GM23338 (cell line): ENCODE results near the gene GYPC. TPM values are rescaled to one million over a fixed set of nuclear protein-coding genes. Genes with fewer than 3 reads are reported as not detected.

Source experiments
- ATAC-seq: fragments of 200-7000 bp; cut with Tn5 transposase; 3 replicates; pipeline ENCODE4 v1.9.1; 2020
- DNase-seq: peaks from one replicate; pipeline ENCODE4 v3.0.0-alpha.2; 2015; ENCODE audit warnings: low spot score
- H2AFZ ChIP-seq: fragments of 200-600 bp; sonication (generic); 2 replicates; pipeline ENCODE4 v1.8.0; 2016; ENCODE audit warnings: antibody characterized with exemption, mild to moderate bottlenecking, moderate library complexity
- H3F3A ChIP-seq: fragments of 200-600 bp; sonication (generic); replicated peaks from 2 replicates; pipeline ENCODE4 v1.8.0; 2017; ENCODE audit warnings: antibody characterized with exemption, mixed run types, low read depth
- H3K27ac ChIP-seq: fragments of 200-600 bp; sonication (generic); 2 replicates; pipeline ENCODE4 v1.6.1; 2016; ENCODE audit warnings: low read depth
- H3K27me3 ChIP-seq: fragments of 200-600 bp; sonication (generic); 2 replicates; pipeline ENCODE4 v1.8.0; 2016; ENCODE audit warnings: mild to moderate bottlenecking, mixed run types, moderate library complexity; ENCODE audit not compliant: insufficient read depth
- H3K36me3 ChIP-seq: fragments of 200-600 bp; sonication (generic); 2 replicates; pipeline ENCODE4 v1.8.0; 2016; ENCODE audit warnings: mild to moderate bottlenecking; ENCODE audit not compliant: insufficient read depth
- H3K4me1 ChIP-seq: fragments of 200-600 bp; sonication (generic); 2 replicates; pipeline ENCODE4 v1.8.0; 2016; ENCODE audit warnings: mild to moderate bottlenecking, moderate library complexity; ENCODE audit not compliant: insufficient read depth
- H3K4me2 ChIP-seq: fragments of 200-600 bp; sonication (generic); 2 replicates; pipeline ENCODE4 v1.7.1; 2017; ENCODE audit warnings: mixed run types
- H3K4me3 ChIP-seq: fragments of 200-600 bp; sonication (generic); 2 replicates; pipeline ENCODE4 v1.6.1; 2016; ENCODE audit warnings: mixed run types
- H3K79me2 ChIP-seq: fragments of 200-600 bp; sonication (generic); replicated peaks from 2 replicates; pipeline ENCODE4 v1.8.0; 2017; ENCODE audit warnings: mild to moderate bottlenecking; ENCODE audit not compliant: insufficient read depth
- H3K9me2 ChIP-seq: fragments of 200-600 bp; sonication (generic); 2 replicates; pipeline ENCODE4 v1.8.0; 2017; ENCODE audit not compliant: insufficient read depth
- H4K20me1 ChIP-seq: fragments of 200-600 bp; sonication (generic); replicated peaks from 2 replicates; pipeline ENCODE4 v1.8.0; 2017; ENCODE audit warnings: mild to moderate bottlenecking; ENCODE audit not compliant: insufficient read depth
- H3K27ac Mint-ChIP-seq: 2 replicates; pipeline ENCODE4 v1.8.0; 2020; ENCODE audit warnings: inconsistent platforms, mild to moderate bottlenecking, moderate library complexity, mixed read lengths
- H3K27me3 Mint-ChIP-seq: 3 replicates; pipeline ENCODE4 v1.8.0; 2022; ENCODE audit warnings: low read depth, mild to moderate bottlenecking, moderate library complexity, mixed read lengths, inconsistent platforms; ENCODE audit not compliant: insufficient read depth, poor library complexity
- H3K36me3 Mint-ChIP-seq: 3 replicates; pipeline ENCODE4 v1.8.0; 2021; ENCODE audit warnings: low read depth, mild to moderate bottlenecking, inconsistent platforms, moderate library complexity, mixed read lengths
- H3K4me1 Mint-ChIP-seq: 3 replicates; pipeline ENCODE4 v1.8.0; 2020; ENCODE audit warnings: mild to moderate bottlenecking, inconsistent platforms, mixed read lengths
- H3K4me3 Mint-ChIP-seq: 3 replicates; pipeline ENCODE4 v1.8.0; 2021; ENCODE audit warnings: moderate library complexity, mild to moderate bottlenecking, inconsistent platforms, mixed read lengths
- H3K9me3 Mint-ChIP-seq: 3 replicates; pipeline ENCODE4 v1.8.0; 2020; ENCODE audit warnings: moderate library complexity, mild to moderate bottlenecking, inconsistent platforms, mixed read lengths
- ETS1 ChIP-seq: IDR thresholded peaks from 2 replicates; pipeline ENCODE4 v1.6.1; 2016; ENCODE audit warnings: antibody characterized with exemption
- EZH2 ChIP-seq: fragments of 200-600 bp; sonication (generic); IDR thresholded peaks from one replicate; pipeline ENCODE4 v1.8.0; 2017; ENCODE audit warnings: antibody characterized with exemption, mild to moderate bottlenecking, low read depth; ENCODE audit not compliant: unreplicated experiment
- NANOG ChIP-seq: IDR thresholded peaks from 2 replicates; pipeline ENCODE4 v1.6.1; 2016; ENCODE audit warnings: antibody characterized with exemption, borderline replicate concordance
- STAT1 ChIP-seq: IDR thresholded peaks from one replicate; pipeline ENCODE4 v1.6.1; 2016; ENCODE audit warnings: antibody characterized with exemption; ENCODE audit not compliant: unreplicated experiment
- ZNF114 ChIP-seq: fragments of 250-450 bp; sonication (Bioruptor Pico); IDR thresholded peaks from 2 replicates; pipeline ENCODE4 v1.5.0; 2020; ENCODE audit warnings: mild to moderate bottlenecking, moderate library complexity
- ZNF331 ChIP-seq: fragments of 250-450 bp; sonication (Bioruptor Pico); IDR thresholded peaks from 2 replicates; pipeline ENCODE4 v1.5.0; 2020; ENCODE audit warnings: low read depth, mild to moderate bottlenecking, moderate library complexity
- polyA plus RNA-seq: library from polyadenylated mRNA; unstranded; fragments of >200 nt; fragmentation: Nextera tagmentation; extraction: Ambion mirVana; gene quantifications from 2 replicates; pipeline ENCODE4 v1.2.1, GENCODE V29; 2016
- total RNA-seq: library from RNA; depleted of rRNA; stranded (reverse); fragments of >200 nt; shearing (Covaris generic); gene quantifications from 2 replicates; pipeline ENCODE4 v1.2.3, GENCODE V29; 2014
- TF ChIP-seq, protein P1 (sequence below): IDR thresholded peaks from one replicate; pipeline ENCODE4 v1.6.1; 2018; ENCODE audit warnings: antibody characterized with exemption; ENCODE audit not compliant: unreplicated experiment

The GYPC gene
- total and polyA plus RNA-seq, 2 experiments from 2014 or later: 19.6 to 29.7 TPM

- no peak for TF ChIP-seq ZNF331 (CRISPR knock-in tag)
These were observed 67.4 kb downstream of the GYPC start (continued) for GRCh38 chr2:126723281-126723815.

GRCh38 chr2:126725580-126725979 lies 69.6 kb downstream of the GYPC start:
- Mint-ChIP-seq H3K9me3 (peaks cover 9% of the 10 kb centered on the region), H3K27me3 (no peaks in the 10 kb centered on the region), H3K4me1 (no peaks in the 10 kb centered on the region), H3K4me3 (no peak overlapping the region), H3K27ac (no peak overlapping the region), H3K36me3 (peaks cover 3% of the 10 kb centered on the region; the same call in 2 of the 3 replicates)
- TF ChIP-seq ZNF331 (CRISPR knock-in tag): no peak
- TF ChIP-seq ETS1: no peak
- TF ChIP-seq, protein P1, sequence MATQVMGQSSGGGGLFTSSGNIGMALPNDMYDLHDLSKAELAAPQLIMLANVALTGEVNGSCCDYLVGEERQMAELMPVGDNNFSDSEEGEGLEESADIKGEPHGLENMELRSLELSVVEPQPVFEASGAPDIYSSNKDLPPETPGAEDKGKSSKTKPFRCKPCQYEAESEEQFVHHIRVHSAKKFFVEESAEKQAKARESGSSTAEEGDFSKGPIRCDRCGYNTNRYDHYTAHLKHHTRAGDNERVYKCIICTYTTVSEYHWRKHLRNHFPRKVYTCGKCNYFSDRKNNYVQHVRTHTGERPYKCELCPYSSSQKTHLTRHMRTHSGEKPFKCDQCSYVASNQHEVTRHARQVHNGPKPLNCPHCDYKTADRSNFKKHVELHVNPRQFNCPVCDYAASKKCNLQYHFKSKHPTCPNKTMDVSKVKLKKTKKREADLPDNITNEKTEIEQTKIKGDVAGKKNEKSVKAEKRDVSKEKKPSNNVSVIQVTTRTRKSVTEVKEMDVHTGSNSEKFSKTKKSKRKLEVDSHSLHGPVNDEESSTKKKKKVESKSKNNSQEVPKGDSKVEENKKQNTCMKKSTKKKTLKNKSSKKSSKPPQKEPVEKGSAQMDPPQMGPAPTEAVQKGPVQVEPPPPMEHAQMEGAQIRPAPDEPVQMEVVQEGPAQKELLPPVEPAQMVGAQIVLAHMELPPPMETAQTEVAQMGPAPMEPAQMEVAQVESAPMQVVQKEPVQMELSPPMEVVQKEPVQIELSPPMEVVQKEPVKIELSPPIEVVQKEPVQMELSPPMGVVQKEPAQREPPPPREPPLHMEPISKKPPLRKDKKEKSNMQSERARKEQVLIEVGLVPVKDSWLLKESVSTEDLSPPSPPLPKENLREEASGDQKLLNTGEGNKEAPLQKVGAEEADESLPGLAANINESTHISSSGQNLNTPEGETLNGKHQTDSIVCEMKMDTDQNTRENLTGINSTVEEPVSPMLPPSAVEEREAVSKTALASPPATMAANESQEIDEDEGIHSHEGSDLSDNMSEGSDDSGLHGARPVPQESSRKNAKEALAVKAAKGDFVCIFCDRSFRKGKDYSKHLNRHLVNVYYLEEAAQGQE: no peak
- TF ChIP-seq STAT1: no peak
- TF ChIP-seq NANOG: no peak
- no peak for TF ChIP-seq ZNF114 (CRISPR knock-in tag)
- DNase-seq (no peak), ATAC-seq (no peak)
- Histone ChIP-seq H3K27me3 (no peaks in the 10 kb centered on the region), H3K79me2 (no peaks in the 10 kb centered on the region), H3K4me3 (no peak overlapping the region), H3K36me3 (no peaks in the 10 kb centered on the region; the same call in 1 of the 2 replicates), H3K4me2 (no peak overlapping the region), H3K9me2 (0 out of 2 replicates have a peak, but pooled peaks cover 4% of the 10 kb centered on the region), H3F3A (no peaks in the 10 kb centered on the region), H3K27ac (no peak overlapping the region), H4K20me1 (no peaks in the 10 kb centered on the region), H3K4me1 (no peaks in the 10 kb centered on the region), H2AFZ (no peak overlapping the region)

- ATAC-seq: no peak
- no peaks in the 10 kb centered on the region; the same call in 2 of the 3 replicates for H3K4me1 Mint-ChIP-seq
- peaks cover 2% of the 10 kb centered on the region for H3K27me3 Mint-ChIP-seq
- Histone ChIP-seq H4K20me1 (no peaks in the 10 kb centered on the region), H3K4me1 (no peaks in the 10 kb centered on the region), H3K27ac (no peak overlapping the region), H3K79me2 (no peaks in the 10 kb centered on the region), H2AFZ (no peak overlapping the region), H3K4me3 (no peak overlapping the region), H3F3A (no peaks in the 10 kb centered on the region), H3K27me3 (no peaks in the 10 kb centered on the region), H3K9me2 (0 out of 2 replicates have a peak, but pooled peaks cover under 1% of the 10 kb centered on the region), H3K36me3 (no peaks in the 10 kb centered on the region; the same call in 1 of the 2 replicates), H3K4me2 (no peak overlapping the region)
- no peak overlapping the region for H3K4me3 Mint-ChIP-seq
- H3K27ac Mint-ChIP-seq: no peak overlapping the region
- peaks cover 3% of the 10 kb centered on the region; the same call in 2 of the 3 replicates for H3K36me3 Mint-ChIP-seq
- peaks cover 9% of the 10 kb centered on the region for H3K9me3 Mint-ChIP-seq
- DNase-seq: no peak
- no peak for TF ChIP-seq ETS1
- TF ChIP-seq EZH2: no peak
These were observed 73.9 kb downstream of the GYPC start for GRCh38 chr2:126729896-126730295.
